Activated naive CD4-positive, alpha-beta T cell treated with Interleukin-2 at 50 U/mL for 16 hours (primary cell): ENCODE data around the gene HSD17B8.

Experiments used
- DNase-seq: peaks from one replicate; pipeline ENCODE4 v3.0.0-alpha.2; 2020

HSD17B8 gene

GRCh38 chr6:33192671-33193602, 11.5 kb upstream of the HSD17B8 start:
- peak; percentile 27 for DNase-seq

GRCh38 chr6:33193619-33194018, 10.8 kb upstream of the HSD17B8 start:
- no peak for DNase-seq

- no peak for DNase-seq
Measured at GRCh38 chr6:33194431-33194979, 9.9 kb upstream of the HSD17B8 start.

GRCh38 chr6:33195304-33196165, 8.9 kb upstream of the HSD17B8 start:
- DNase-seq = no peak

GRCh38 chr6:33197431-33198048, 6.9 kb upstream of the HSD17B8 start:
- DNase-seq = peak; percentile 21

GRCh38 chr6:33198159-33198852, 6.1 kb upstream of the HSD17B8 start:
- DNase-seq = no peak

GRCh38 chr6:33198853-33199436, 5.5 kb upstream of the HSD17B8 start:
- no peak for DNase-seq

- peak; percentile 76 for DNase-seq
Measured at GRCh38 chr6:33199687-33200218, 4.7 kb upstream of the HSD17B8 start.

GRCh38 chr6:33200219-33201146, 4.0 kb upstream of the HSD17B8 start, which contains the start of the genes RXRB and SLC39A7:
Gene RXRB (minus strand): TSS chr6:33200665. CDS start chr6:33200476, 189 bp downstream.
Gene SLC39A7 (plus strand): TSS chr6:33200867. CDS start chr6:33201246, 379 bp downstream.
- DNase-seq = peak; percentile 99

- no peak for DNase-seq
Measured at GRCh38 chr6:33201147-33201545, 3.3 kb upstream of the HSD17B8 start.

GRCh38 chr6:33201935-33202334, 2.5 kb upstream of the HSD17B8 start:
- no peak for DNase-seq

- DNase-seq = no peak
Measured at GRCh38 chr6:33202799-33203198, 1.7 kb upstream of the HSD17B8 start.

GRCh38 chr6:33203443-33204164, 851 bp upstream of the HSD17B8 start:
- DNase-seq = no peak

GRCh38 chr6:33204165-33204414, 365 bp upstream of the HSD17B8 start:
- no peak for DNase-seq

- DNase-seq = peak; percentile 59
Measured at GRCh38 chr6:33205191-33206026, 954 bp downstream of the HSD17B8 start.

- DNase-seq = no peak
Measured at GRCh38 chr6:33206027-33206863, 1.8 kb downstream of the HSD17B8 start.

GRCh38 chr6:33206864-33207551, 2.6 kb downstream of the HSD17B8 start:
- no peak for DNase-seq
